ENCODE results near the gene TXNDC17.

- TF ChIP-seq CTCF (IDR thresholded peaks at IDR 0.05) (no peak), ETV6 (CRISPR knock-in tag; IDR thresholded peaks at IDR 0.05) (no peak), USF1 (CRISPR knock-in tag; IDR thresholded peaks at IDR 0.05) (no peak), USF2 (CRISPR knock-in tag; IDR thresholded peaks at IDR 0.05) (no peak), ZNF512 (CRISPR knock-in tag; IDR thresholded peaks at IDR 0.05; ENCODE audit: borderline replicate concordance) (no peak), SP1 (CRISPR knock-in tag; conservative IDR thresholded peaks at IDR 0.05) (no peak), NR2C2 (CRISPR knock-in tag; IDR thresholded peaks at IDR 0.05) (no peak), ATF6 (CRISPR knock-in tag; IDR thresholded peaks at IDR 0.05) (no peak)
These were observed 8.3 kb upstream of the TXNDC17 start for GRCh38 chr17:6632530-6632929.
